ENCODE data around the gene TMEM164.

DNA sequence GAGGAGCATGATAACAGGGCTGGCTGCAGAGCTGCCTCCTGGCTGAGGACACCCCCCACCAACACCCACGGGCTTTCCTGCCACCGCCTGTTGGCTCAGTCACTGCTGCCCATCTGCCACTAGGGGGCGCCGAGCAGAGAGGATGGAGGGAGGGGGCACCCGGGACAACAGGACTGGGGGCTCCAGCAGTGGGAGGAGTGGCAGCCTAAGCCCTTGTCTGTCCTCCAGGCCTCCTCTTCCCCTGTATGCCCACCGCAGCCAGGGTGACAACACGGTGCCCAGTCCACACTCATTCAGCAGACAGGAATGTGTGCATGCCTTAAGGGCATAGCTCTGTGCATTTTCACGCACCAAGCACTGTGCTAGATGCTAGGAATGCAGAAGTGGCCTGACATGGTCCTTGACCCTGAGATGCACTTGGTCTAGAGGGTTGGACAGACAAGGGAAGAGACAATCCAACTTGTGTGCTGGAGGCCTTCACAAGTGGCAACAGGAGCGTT lies 165.1 kb downstream of the TMEM164 start:
- TF ChIP-seq POLR2A (IDR thresholded peaks at IDR 0.05; ENCODE audit: low read depth): no peak
- TF ChIP-seq POLR2AphosphoS5 (IDR thresholded peaks at IDR 0.05): no peak
- TF ChIP-seq, protein P1, sequence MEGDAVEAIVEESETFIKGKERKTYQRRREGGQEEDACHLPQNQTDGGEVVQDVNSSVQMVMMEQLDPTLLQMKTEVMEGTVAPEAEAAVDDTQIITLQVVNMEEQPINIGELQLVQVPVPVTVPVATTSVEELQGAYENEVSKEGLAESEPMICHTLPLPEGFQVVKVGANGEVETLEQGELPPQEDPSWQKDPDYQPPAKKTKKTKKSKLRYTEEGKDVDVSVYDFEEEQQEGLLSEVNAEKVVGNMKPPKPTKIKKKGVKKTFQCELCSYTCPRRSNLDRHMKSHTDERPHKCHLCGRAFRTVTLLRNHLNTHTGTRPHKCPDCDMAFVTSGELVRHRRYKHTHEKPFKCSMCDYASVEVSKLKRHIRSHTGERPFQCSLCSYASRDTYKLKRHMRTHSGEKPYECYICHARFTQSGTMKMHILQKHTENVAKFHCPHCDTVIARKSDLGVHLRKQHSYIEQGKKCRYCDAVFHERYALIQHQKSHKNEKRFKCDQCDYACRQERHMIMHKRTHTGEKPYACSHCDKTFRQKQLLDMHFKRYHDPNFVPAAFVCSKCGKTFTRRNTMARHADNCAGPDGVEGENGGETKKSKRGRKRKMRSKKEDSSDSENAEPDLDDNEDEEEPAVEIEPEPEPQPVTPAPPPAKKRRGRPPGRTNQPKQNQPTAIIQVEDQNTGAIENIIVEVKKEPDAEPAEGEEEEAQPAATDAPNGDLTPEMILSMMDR (IDR thresholded peaks at IDR 0.05): peak; percentile 16 to 46 (median 17)
